HepG2 (cell line): ENCODE measurements around the gene SPSB1. TPM values are rescaled to one million over a fixed set of nuclear protein-coding genes. Genes with fewer than 3 reads are reported as not detected.

Experiments used
- ATF6 ChIP-seq: sonication (generic); formaldehyde crosslinking; conservative IDR thresholded peaks from 2 replicates; pipeline ENCODE4 v1.4.0; 2020; ENCODE audit warnings: missing genetic modification reagents
- CCAR2 ChIP-seq: fragments of 200-400 bp; formaldehyde crosslinking; optimal IDR thresholded peaks from 2 replicates; pipeline ENCODE3; 2018; ENCODE audit warnings: low read depth, mild to moderate bottlenecking, low read length, moderate library complexity
- CEBPZ ChIP-seq: IDR thresholded peaks from 2 replicates; pipeline ENCODE4 v1.6.1; 2012; ENCODE audit warnings: low read length, improper control_type of control experiment
- CERS6 ChIP-seq: sonication (generic); formaldehyde crosslinking; IDR thresholded peaks from 2 replicates; pipeline ENCODE4 v1.5.0; 2020; ENCODE audit warnings: missing genetic modification reagents
- E2F1 ChIP-seq: sonication (generic); formaldehyde crosslinking; IDR thresholded peaks from 2 replicates; pipeline ENCODE4 v1.5.0; 2020; ENCODE audit warnings: missing genetic modification reagents
- ESRRA ChIP-seq: sonication (generic); formaldehyde crosslinking; IDR thresholded peaks from 2 replicates; pipeline ENCODE4 v1.5.1; 2020; ENCODE audit warnings: mild to moderate bottlenecking, low read depth, missing genetic modification reagents
- GABPA ChIP-seq, 2 experiments: IDR thresholded peaks; 2 replicates each; pipeline ENCODE4 v1.6.1; 2011 to 2016; ENCODE audit warnings: low read depth in 2 of 2, low read length in 1 of 2, missing biosample characterization in 1 of 2, missing genetic modification characterization in 1 of 2
- KLF13 ChIP-seq: sonication (generic); formaldehyde crosslinking; IDR thresholded peaks from 2 replicates; pipeline ENCODE4 v1.4.0; 2020; ENCODE audit warnings: mild to moderate bottlenecking, missing genetic modification reagents
- MEIS1 ChIP-seq: sonication (generic); formaldehyde crosslinking; IDR thresholded peaks from 2 replicates; pipeline ENCODE4 v1.9.0; 2021; ENCODE audit warnings: mild to moderate bottlenecking, missing genetic modification reagents, moderate library complexity, borderline replicate concordance
- MYNN ChIP-seq: sonication (generic); formaldehyde crosslinking; IDR thresholded peaks from 2 replicates; pipeline ENCODE4 v1.4.0; 2020; ENCODE audit warnings: mild to moderate bottlenecking, low read depth, missing genetic modification reagents
- RAD51 ChIP-seq: fragments of 450-650 bp; IDR thresholded peaks from 2 replicates; pipeline ENCODE4 v1.6.1; 2016; ENCODE audit warnings: borderline replicate concordance
- ZNF281 ChIP-seq: sonication (generic); formaldehyde crosslinking; IDR thresholded peaks from 2 replicates; pipeline ENCODE4 v1.4.0; 2020; ENCODE audit warnings: missing genetic modification reagents, borderline replicate concordance
- ZNF343 ChIP-seq: sonication (generic); formaldehyde crosslinking; IDR thresholded peaks from 2 replicates; pipeline ENCODE4 v1.4.0; 2020; ENCODE audit warnings: mild to moderate bottlenecking, missing genetic modification reagents
- ZNF484 ChIP-seq: sonication (generic); formaldehyde crosslinking; IDR thresholded peaks from 2 replicates; pipeline ENCODE4 v1.5.1; 2020; ENCODE audit warnings: mild to moderate bottlenecking, low read depth, missing genetic modification reagents, borderline replicate concordance
- ZNF563 ChIP-seq: sonication (generic); formaldehyde crosslinking; IDR thresholded peaks from 2 replicates; pipeline ENCODE4 v1.8.0; 2022; ENCODE audit warnings: mild to moderate bottlenecking, moderate library complexity, missing genetic modification reagents
- ZSCAN31 ChIP-seq: sonication (generic); formaldehyde crosslinking; IDR thresholded peaks from 2 replicates; pipeline ENCODE4 v1.5.0; 2020; ENCODE audit warnings: low read depth, mild to moderate bottlenecking, missing genetic modification reagents
- ZZZ3 ChIP-seq: sonication (generic); formaldehyde crosslinking; IDR thresholded peaks from 2 replicates; pipeline ENCODE4 v1.4.0; 2020; ENCODE audit warnings: missing genetic modification reagents, mild to moderate bottlenecking, borderline replicate concordance
- polyA plus RNA-seq, 8 experiments: library from polyadenylated mRNA; depleted of rRNA in 3 of 8; stranded (reverse) in 7 of 8; unstranded in 1 of 8; fragments of >200 nt; fragmentation: Illumina TruSeq in 4 of 8; extraction: Trizol in 4 of 8; gene quantifications; 2 replicates each; pipeline versions ENCODE4 v1.2.1 to v1.2.3, GENCODE V29; 2011 to 2016; ENCODE audit warnings: low read depth in 4 of 8, missing spikeins in 1 of 8, mixed read lengths in 1 of 8; ENCODE audit not compliant: insufficient read depth in 1 of 8
- total RNA-seq, 5 experiments: library from RNA; depleted of rRNA; stranded (reverse); fragments of >200 nt; fragmentation: Illumina TruSeq; extraction: Trizol; gene quantifications; 2 replicates each; pipeline ENCODE4 v1.2.3, GENCODE V29; 2016; ENCODE audit warnings: low read depth in 1 of 5

The SPSB1 gene
- total and polyA plus RNA-seq, 2 of the 13 experiments (the other 11 are each of a cell fraction or from before 2014, with no cell fraction given), result 5.0 to 8.0 TPM

GRCh38 chr1:9399510-9400424 is 107.1 kb downstream of the SPSB1 start (continued):
- TF ChIP-seq ZNF281 (CRISPR knock-in tag), result no peak
- no peak for TF ChIP-seq CEBPZ
- TF ChIP-seq KLF13 (CRISPR knock-in tag), result no peak
- TF ChIP-seq E2F1 (CRISPR knock-in tag), result no peak
- TF ChIP-seq ZNF563, result peak; percentile 34; the same call in 1 of the 2 replicates
- TF ChIP-seq ATF6 (CRISPR knock-in tag), result no peak
- no peak for TF ChIP-seq CCAR2
- TF ChIP-seq ZZZ3 (CRISPR knock-in tag), result no peak
- TF ChIP-seq MEIS1 (CRISPR knock-in tag), result no peak
- no peak for TF ChIP-seq RAD51
- TF ChIP-seq ZSCAN31 (CRISPR knock-in tag), result peak; percentile 39; the same call in 1 of the 2 replicates
- TF ChIP-seq GABPA (IDR thresholded peaks at IDR 0.05; ENCODE audit: low read depth, low read length), result no peak
- peak; percentile 11; the same call in 1 of the 2 replicates for TF ChIP-seq GABPA (CRISPR knock-in tag; IDR thresholded peaks at IDR 0.05; ENCODE audit: low read depth)
- TF ChIP-seq ESRRA (CRISPR knock-in tag), result no peak
- TF ChIP-seq ZNF343 (CRISPR knock-in tag), result no peak
- no peak for TF ChIP-seq CERS6 (CRISPR knock-in tag)
- no peak for TF ChIP-seq MYNN (CRISPR knock-in tag)
- TF ChIP-seq ZNF484 (CRISPR knock-in tag), result no peak
